ENCODE measurements around the gene FBLN1.
"Not testable (repeated sequence)": the region's sequence is repeated elsewhere in the genome, so short reads cannot be mapped to it uniquely, and the experiment has no call there.

The FBLN1 gene

DNA sequence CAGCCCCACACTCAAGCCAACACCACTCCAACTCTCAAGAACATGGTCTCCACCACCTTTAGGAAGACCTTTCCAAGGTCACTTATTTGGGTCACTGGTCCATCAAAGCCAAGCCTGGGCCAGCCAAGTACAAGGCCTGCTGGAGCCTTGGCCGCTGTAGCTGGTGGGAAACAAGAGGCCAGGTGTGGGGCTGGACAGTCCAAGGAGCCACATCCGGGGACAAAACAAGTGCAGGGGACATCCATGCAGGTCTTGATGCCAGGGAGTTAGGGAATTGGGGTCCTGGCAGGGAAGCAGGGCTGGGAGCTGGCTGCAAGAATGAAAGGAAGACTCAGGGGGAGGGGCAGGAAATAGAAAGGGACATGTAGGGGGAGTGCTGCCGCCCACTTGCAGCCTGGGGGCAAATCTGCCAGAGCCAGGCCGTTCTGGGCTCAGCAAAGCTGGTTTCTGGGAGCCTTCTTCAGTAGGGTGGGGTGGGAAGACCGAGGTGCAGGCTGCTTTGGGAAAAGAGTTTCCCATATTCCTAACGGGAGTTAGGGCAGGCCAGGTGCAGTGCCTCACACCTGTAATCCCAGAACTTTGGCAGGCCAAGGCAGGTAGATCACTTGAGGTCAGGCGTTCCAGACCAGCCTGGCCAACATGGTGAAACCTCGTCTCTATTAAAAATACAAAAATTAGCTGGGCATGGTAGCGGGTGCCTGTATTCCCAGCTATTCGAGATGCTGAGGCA lies 99.5 kb downstream of the FBLN1 start:
- DNase-seq (ENCODE audit: low read depth in 4 of 4, low spot score in 1 of 4), result no peak

DNA sequence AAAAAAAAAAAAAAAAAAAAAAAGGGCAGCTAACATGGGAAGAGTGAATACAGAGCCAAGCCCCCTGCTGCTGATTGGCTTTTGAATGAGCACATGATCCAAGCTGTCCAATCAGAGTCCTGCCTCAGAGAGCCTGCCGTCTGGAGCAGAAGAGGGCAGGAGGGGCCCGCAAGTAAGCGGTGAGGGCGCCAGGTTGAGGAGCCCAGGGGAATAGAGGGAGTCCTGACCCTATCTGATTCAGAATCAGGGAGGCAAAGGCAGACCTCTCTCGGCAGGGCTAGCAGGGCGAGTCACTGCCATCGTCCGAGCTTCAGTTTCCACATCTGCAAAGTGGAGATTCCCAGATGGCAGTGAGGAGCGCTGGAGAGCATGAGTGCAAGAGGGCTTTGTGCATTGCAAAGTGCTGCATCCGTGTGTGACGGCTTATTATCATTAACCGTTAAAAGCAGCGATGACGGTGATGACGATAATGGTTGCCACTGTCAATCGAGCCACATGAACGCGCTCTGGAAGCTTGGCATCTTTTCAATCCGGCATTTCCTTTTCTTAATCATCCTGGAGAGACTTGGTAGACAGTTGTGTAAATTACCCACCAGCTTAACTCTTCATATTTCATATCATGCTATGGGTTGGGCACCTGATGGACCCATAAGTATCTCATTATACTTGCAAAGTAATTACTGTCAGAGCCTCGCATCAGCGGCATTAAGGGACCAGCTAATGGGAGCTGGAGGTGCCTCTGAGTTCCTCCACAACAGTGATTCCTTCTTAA lies 100.3 kb downstream of the FBLN1 start:
- DNase-seq (ENCODE audit: low read depth in 4 of 4, low spot score in 1 of 4), result no peak

DNA sequence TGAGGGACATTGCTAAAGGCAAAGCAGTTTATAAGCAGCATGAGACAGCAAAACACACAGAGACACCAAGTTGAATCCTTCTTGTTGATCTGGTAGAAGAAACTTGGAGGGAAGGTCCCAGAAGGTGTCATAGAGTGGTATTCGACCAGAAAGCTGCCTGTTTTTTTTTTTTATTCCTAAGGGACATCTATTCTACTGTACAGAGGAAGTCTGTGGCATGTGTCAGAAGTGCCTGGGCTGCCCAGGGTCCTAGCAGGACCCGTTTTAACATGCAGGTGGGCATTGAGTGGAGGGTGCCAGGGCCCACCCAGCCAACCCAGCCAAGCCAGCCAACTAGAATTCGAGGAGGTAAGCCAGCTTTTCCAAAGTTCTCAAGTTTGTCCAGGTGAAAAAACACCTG lies 100.9 kb downstream of the FBLN1 start:
- DNase-seq (ENCODE audit: low read depth in 4 of 4, low spot score in 1 of 4), result no peak

DNA sequence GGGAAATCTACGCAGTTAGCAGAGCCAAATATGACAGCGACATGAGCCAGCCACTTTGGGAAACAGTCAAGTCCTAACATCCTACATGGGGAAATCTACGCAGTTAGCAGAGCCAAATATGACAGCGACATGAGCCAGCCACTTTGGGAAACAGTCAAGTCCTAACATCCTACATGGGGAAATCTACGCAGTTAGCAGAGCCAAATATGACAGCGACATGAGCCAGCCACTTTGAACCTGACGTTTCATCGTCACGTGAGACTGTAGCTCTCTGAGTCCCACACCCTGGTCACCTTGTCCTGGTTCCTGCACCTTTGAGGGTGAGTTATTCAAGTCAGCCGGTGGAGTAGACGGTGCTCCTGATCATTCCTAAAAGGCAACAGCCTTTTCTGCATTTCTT lies 105.4 kb downstream of the FBLN1 start:
- DNase-seq (ENCODE audit: low read depth in 4 of 4, low spot score in 1 of 4), result not testable (repeated sequence)

DNA sequence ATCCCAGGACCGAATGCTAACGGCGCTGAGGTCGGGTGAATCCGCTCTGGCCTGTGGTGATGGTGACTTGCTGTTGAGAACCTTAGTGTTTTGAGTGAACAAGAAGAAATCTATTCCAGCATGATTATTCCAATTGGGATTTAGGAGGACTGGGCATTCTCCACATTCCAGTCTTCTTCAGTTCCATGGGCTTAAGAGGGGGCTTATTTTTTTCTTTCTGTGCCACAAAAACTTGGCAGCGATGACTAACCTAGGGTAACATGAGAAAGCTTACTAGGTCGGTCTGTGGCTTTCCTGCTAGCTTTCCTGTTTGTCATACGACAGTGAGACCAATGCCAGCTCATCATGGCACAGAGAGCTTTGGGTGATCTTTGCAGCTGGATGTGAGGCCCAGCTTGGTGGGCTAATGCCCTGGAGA lies 106.1 kb downstream of the FBLN1 start:
- DNase-seq (ENCODE audit: low read depth in 4 of 4, low spot score in 1 of 4), result no peak

DNA sequence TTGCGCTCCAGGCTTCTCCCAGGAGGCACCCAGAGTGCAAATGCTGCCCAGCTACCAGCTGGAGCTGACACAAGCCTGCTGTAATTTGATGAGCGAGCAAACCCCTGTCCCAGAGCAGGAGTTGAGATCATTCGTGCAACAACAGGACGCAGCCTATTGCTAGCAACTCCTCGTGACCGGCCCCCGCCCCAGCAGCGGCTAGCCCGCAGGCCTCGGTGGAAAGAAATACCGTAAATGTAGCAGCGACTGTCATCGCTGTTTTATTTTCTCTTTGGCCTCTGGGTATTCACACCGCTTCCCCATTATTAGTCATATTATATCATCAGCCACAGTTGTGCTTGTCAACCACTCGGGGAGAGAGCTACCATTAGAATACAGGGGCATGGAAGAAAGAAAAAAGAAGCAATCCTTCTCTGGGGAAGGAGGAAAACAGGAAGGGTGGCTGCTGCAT lies 109.8 kb downstream of the FBLN1 start:
- DNase-seq (ENCODE audit: low read depth in 4 of 4, low spot score in 1 of 4), result no peak

DNA sequence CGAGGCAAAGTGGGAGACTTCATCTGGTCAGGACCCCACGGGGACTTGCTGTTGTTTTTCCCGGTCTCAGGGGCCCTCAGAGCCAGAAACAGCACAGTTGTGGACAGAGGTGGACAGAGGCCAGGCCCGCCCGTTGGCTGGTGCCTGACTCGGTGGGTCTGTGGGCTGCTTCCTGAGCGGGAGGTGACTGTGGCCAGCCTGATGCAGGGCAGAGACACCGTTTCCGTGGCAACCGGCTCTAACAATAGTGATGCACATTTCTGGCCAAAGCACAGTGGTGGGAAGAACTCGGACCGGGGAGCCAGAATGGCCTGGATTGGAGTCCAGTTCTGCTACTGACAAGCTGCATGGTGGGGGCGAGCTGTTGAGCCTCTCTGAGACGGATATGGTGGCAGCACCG lies 110.3 kb downstream of the FBLN1 start:
- no peak for DNase-seq (ENCODE audit: low read depth in 4 of 4, low spot score in 1 of 4)

DNA sequence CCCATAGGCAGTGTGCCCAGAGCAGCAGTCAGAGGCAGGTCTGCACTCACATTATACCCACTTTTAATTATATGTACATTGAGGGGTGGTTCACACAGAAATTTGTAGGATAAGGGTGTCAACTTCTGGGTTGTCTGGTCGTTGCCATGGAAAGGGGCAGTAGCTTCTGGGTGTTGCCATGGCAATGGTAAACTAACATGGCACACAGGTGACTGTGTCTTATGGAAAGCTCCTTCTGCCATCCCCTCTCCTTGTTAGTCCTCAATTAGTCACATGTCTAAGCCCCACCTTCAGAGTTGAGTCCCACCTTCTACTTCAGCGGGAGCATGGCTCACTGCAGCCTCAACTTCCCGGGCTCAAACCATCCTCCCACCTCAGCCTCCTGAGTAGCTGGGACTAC lies 112.7 kb downstream of the FBLN1 start:
- DNase-seq (ENCODE audit: low read depth in 4 of 4, low spot score in 1 of 4), result no peak

DNA sequence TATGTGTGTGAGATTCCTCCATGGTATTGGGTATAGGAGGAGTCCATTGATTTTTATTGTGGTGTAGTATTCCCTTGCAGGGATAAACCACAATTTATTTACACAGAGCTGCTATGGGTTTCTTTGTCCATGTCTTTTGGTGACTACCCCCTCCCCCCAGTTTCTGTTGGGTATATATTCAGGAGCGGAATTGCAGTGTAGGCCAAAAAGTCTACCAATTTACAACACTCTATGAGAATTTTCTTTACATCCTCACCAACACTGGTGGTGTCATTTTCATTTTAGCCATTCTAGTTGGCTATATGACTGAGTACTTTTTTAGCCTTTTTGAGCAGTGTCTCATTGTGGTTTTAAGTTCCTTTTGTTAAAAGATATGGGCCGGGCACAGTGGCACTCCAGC lies 113.7 kb downstream of the FBLN1 start:
- DNase-seq (ENCODE audit: low read depth in 4 of 4, low spot score in 1 of 4), result no peak

DNA sequence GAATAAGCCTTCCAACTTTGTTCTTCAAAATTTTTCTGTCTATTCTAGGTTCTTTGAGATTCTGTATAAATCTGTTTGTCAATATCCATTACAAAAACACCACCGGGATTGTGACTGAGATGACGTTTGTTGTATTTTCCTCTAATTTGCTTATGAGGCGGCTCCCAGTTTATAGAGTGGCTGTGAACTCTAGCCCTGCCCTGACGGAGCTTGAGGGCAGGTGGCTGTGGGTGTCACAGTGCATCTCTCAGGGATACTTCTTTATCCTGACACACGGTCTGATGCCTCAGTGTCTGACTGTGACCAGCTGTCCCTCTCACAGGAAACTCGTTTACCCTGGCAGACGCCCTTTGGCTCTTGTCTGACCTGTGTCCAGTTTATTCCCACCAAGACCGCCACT lies 115.3 kb downstream of the FBLN1 start:
- DNase-seq (ENCODE audit: low read depth in 4 of 4, low spot score in 1 of 4), result no peak

DNA sequence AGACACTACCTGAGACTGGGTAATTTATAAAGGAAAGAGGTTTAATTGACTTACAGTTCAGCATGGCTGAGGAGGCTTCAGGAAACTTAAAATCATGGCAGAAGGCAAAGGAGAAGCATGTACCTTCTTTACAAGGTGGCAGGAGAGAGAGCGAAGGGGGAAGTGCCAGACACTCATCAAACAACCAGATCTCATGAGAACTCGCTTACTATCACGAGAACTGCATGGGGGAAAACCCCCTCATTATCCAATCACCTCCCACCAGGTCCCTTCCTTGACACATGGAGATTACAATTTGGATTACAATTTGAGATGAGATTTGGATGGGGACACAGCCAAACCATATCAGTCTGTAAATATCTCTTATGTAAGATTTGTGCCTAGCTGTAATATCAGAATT lies 118.0 kb downstream of the FBLN1 start:
- DNase-seq (ENCODE audit: low read depth in 4 of 4, low spot score in 1 of 4), result no peak

DNA sequence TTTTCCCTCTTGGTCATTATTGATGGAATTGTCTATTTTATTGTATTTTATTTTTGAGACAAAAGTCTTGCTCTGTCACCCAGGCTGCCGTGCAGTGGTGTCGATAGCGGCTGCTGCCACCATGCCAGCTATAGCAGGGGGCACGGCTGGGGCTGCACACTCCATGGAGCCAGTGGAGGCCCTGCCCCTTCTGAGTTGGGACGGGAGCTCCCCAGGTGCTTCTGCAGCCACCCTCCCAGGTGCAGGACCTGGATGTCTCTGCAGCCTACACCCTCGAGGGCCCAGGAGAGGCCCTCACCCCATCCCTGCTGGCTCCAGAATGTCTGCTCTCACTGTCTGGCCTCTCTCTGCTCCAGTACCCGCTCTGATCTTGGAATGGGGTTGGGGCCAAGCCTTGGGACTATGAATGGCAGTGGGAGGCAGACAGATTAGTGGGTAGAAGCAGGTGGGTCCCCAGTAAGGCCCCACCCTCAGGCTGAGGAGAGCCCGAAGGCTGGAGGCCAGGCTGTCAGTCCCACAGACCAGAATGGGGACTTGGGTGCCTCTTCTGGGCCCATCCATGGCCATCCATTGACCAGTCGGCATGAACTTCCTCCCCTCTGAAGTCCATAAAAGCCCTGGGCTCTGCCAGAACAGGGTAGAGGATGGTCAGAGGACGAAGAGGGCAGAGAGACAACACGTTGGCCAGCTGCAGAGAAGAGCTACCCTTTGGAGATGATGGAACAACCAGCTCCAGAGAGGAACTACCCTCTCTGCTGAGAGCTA lies 119.3 kb downstream of the FBLN1 start:
- DNase-seq (ENCODE audit: low read depth in 4 of 4, low spot score in 1 of 4), result no peak

DNA sequence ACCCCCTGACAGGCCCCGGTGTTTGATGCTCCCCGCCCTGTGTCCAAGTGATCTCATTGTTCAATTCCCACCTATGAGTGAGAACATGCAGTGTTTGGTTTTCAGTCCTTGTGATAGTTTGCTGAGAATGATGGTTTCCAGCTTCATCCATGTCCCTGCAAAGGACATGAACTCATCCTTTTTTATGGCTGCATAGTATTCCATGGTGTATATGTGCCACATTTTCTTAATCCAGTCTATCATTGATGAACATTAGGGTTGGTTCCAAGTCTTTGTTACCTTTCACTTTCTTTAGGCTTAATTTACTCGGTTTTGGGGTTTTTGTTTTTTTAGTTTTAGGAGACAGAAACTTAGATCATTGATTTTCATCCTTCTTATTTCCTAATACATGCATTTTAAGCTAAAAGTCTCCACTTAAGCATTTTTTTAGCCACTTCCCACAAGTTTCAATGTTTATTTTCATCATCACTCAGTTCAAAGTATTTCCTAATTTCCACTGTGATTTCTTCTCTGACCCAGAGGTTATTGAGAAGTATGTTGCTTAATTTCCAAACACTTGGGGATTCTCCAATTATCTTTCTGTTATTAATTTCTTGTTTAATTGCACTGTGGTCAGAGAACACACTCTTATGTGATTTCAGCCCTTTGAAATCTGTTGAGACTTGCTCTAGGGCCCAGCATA lies 120.9 kb downstream of the FBLN1 start:
- not testable (repeated sequence) for DNase-seq (ENCODE audit: low read depth in 4 of 4, low spot score in 1 of 4)

DNA sequence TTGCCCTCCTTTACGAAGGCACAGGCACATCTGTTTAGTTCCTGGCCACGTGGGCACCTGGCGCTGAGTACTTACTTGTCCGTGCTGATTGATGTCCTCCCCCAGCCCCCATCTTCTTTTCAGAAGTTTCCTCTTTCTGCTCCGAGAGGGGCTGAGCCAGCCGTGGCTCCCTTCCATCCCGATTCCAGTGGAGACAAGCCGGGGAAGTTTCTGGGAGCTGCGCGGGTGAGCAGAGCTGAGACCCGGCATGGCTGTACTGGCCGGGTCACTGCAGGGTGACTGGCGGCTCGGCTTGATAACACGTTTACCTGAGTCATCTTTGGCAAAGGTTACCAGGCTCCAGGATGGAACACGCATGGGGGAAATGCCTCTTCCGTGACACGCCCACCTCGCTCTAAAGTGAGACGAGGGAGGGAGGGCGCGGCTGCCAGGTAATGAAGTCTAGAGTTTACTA lies 123.5 kb downstream of the FBLN1 start:
- no peak for DNase-seq (ENCODE audit: low read depth in 4 of 4, low spot score in 1 of 4)

DNA sequence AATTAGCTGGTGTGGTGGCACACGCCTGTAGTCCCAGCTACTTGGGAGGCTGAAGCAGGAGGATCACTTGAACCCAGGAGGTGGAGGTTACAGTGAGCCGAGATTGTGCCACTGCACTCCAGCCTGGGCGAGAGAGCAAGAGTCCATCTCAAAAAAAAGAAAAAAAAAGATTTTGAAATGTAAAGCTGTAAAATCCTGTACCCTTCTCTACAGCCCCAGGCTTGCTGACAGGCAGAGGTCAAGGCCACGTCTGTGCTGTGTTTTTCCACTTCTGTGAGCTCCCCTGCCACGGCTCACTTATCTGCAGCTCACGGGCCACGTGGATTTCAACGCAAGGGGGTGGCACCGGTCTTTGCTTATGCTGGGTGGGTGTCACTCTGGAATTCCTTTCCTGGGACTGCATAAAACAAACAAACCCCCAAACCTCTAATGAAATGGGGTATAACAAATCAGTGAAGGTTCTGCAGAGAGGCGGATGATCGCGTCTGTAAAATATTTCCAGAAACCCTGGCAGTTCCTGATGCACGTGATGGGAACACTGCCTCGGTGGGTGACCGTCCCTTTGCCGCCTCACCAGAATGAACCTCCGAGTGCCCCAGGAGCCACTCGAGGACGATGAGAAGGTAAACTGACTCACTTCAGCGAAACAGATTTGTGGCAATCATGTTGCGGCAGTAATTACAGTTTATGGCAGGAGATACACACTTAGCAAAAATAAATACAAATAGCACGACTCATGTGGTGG lies 125.0 kb downstream of the FBLN1 start:
- no peak for DNase-seq (ENCODE audit: low read depth in 4 of 4, low spot score in 1 of 4)

DNA sequence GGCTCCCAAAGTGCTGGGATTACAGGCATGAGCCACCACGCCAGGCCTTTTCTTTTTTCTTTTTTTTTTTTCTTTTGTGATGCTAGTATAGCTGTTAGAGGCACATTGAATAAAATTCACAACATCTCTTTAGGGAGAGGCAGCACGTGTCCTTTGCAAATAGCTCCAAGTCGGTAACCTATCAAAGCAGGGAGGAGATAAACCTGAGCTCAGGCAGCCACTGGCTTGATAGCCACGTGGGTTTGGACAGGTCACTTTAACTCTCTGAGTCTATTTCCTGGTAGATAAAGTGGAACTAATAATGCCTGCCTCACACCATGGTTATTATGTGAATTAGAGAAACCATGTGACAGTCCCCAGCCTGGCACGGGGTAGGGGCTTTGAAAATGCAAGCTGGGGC lies 125.8 kb downstream of the FBLN1 start:
- DNase-seq (ENCODE audit: low read depth in 4 of 4, low spot score in 1 of 4), result no peak

DNA sequence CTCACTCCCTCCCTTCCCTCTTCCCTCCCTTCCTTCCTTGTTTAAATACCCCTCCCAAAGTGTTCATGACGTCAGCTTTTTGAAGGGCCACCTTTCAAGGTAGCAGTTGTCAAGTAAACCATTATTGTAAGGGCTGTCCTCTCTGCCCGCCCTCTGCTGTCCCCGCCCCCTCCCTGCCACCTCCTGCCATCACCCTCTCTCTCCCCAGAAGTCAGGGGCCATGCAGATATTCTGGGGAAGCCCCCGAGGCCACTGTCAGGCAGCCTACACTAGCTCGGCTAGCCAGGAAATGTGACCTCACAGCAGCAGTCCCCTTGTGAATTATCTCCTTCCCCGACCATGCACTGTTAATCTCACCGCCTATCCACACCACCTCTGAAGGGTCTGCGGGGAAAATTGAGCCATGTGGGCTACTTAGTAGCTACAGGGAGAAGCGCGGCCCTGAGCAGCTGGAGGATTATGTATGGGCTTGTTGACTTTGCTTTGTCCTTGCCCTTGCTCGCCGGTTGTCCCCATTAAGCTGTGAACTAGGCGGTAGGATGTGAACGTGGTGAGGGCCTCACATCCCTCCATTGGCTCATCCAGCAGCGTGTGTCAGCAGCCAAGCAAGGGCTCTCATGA lies 126.9 kb downstream of the FBLN1 start:
- no peak for DNase-seq (ENCODE audit: low read depth in 4 of 4, low spot score in 1 of 4)

DNA sequence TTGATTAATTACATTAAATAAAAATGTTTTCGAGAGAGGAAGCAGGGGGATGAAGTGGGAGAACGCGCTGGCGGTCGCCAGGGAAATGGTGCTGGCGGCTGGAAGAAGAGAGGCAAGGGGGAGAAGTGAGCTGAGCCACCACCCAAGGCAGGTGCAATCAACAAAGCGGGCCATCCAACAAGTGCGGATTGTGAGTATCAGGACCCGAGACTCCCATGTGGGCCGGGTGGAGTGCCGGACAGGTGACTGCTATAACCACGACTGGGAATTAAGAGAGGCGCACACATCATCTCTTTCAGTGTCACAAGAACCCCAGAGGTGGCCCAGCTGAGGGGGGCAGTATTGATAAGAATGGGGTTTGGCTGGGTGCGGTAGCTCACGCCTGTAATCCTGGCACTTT lies 127.8 kb downstream of the FBLN1 start:
- no peak for DNase-seq (ENCODE audit: low read depth in 4 of 4, low spot score in 1 of 4)

DNA sequence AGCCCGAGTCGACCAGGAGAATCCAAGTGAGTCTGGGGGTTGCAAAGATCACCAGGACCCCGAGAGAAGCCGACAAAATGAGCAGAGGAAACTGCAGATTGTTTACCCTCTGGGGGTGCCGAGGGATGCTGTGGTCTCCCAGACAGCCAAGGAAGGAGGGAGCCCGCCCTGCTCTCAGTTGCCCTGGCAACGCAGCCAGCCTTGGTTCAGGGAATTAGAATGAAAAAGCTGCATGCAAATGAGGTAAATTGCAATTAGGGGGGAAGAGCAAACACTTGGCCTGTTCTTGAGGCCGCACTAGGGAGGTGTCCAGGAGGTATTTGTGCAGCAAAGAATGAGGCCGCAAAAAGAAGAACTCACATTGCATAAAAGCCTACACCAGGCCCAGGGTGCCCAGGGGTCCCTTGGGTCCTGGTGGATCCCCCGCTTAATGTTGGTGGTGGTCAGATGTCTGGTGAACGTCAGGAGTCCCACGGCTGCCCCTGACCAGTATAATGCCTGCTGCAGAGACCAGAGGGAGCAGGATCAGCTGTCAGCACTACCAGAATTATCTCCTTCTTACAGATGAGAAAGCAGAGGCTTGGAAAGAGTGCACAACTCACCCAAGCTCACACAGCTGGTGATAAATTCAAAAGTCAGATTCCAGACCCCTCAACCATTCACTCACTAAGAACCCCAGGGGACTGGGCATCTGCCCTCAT lies 128.6 kb downstream of the FBLN1 start:
- no peak for DNase-seq (ENCODE audit: low read depth in 4 of 4, low spot score in 1 of 4)

DNA sequence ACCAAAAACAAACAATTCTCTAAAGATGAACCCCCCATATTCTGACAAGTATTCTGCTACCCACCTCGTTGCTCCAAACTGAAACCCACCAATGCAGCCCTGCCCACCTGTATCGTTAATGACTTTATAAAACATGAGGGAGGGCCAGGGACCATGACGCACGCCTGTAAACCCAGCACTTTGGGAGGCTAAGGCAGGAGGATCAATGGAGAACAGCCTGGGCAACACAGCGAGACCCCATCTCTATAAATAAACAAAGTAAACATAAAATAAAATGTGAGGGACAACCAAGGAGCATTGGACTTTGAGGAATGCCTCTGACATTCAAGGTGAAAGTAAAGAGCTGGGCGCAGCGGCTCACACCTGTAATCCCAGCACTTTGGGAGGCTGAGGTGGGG lies 129.2 kb downstream of the FBLN1 start:
- no peak for DNase-seq (ENCODE audit: low read depth in 4 of 4, low spot score in 1 of 4)
